GM12878 (cell line): ENCODE data around the gene INVS. TPM values are rescaled to one million over a fixed set of nuclear protein-coding genes. Genes with fewer than 3 reads are reported as not detected.

Experiments used
- ATAC-seq: fragments of 200-7000 bp; cut with Tn5 transposase; 3 replicates; pipeline ENCODE4 v1.9.1; 2020; ENCODE audit warnings: mild to moderate bottlenecking, moderate library complexity
- BruUV-seq: library from RNA; stranded (reverse); fragments of 400-500 nt; replicated peaks from 2 replicates; lab custom pipeline; 2021; lab: Mats Ljungman, UMichigan
- CTCF ChIA-PET: fragments of 300-600 bp; sonication (Branson Sonifier 250); formaldehyde crosslinking; extraction: SDS; loops from one replicate; lab custom pipeline; 2021; ENCODE audit warnings: inconsistent platforms; lab: Yijun Ruan, JAX
- POLR2A ChIA-PET: fragments of 350-600 bp; formaldehyde crosslinking; extraction: SDS; loops from one replicate; lab custom pipeline; 2021; ENCODE audit warnings: inconsistent platforms; lab: Charles Lee
- RAD21 ChIA-PET: fragments of 300-600 bp; sonication (Branson Sonifier 250); formaldehyde crosslinking; loops from one replicate; lab custom pipeline; 2023; ENCODE audit warnings: antibody characterized with exemption; ENCODE audit not compliant: unreplicated experiment; lab: Charles Lee
- SMC1A ChIA-PET: fragments of 300-600 bp; sonication (Branson Sonifier 250); formaldehyde crosslinking; loops from one replicate; lab custom pipeline; 2023; ENCODE audit not compliant: unreplicated experiment, uncharacterized antibody; lab: Charles Lee
- DNase-seq: peaks from one replicate; pipeline ENCODE4 v3.0.0-alpha.2; 2011; ENCODE audit warnings: low read depth, low spot score
- FAIRE-seq: peaks from 3 replicates; lab custom pipeline; 2011; peaks lifted over from hg19 to GRCh38; lab: Jason Lieb, UNC
- H2AFZ ChIP-seq: 2 replicates; pipeline ENCODE4 v1.6.0; 2011; ENCODE audit warnings: low read depth, low read length, control low read depth; ENCODE audit not compliant: control insufficient read depth
- H3K27ac ChIP-seq: 2 replicates; pipeline ENCODE4 v1.5.1; 2011; ENCODE audit warnings: control low read depth; ENCODE audit not compliant: control insufficient read depth, insufficient read depth
- H3K27me3 ChIP-seq, 2 experiments: replicated peaks in 1 of 2; 2 replicates each; pipeline versions ENCODE4 v1.6.0 to v1.6.1; 2011; ENCODE audit warnings: low read length in 1 of 2; ENCODE audit not compliant: control insufficient read depth in 2 of 2, insufficient read depth in 2 of 2
- H3K36me3 ChIP-seq, 2 experiments: 2 replicates each; pipeline ENCODE4 v1.5.1; 2011; ENCODE audit warnings: low read length in 1 of 2; ENCODE audit not compliant: control insufficient read depth in 2 of 2, insufficient read depth in 2 of 2
- H3K4me1 ChIP-seq: 2 replicates; pipeline ENCODE4 v1.6.1; 2011; ENCODE audit warnings: mild to moderate bottlenecking, low read length, moderate library complexity, mixed read lengths; ENCODE audit not compliant: control insufficient read depth, insufficient read depth
- H3K4me2 ChIP-seq: 2 replicates; pipeline ENCODE4 v1.6.0; 2011; ENCODE audit warnings: control low read depth; ENCODE audit not compliant: control insufficient read depth, insufficient read depth
- H3K4me3 ChIP-seq: fragments of 200-600 bp; sonication (generic); 2 replicates; pipeline ENCODE4 v1.5.1; 2016
- H3K79me2 ChIP-seq: 2 replicates; pipeline ENCODE4 v1.6.0; 2011; ENCODE audit warnings: low read length; ENCODE audit not compliant: control insufficient read depth, insufficient read depth
- H3K9ac ChIP-seq: 2 replicates; pipeline ENCODE4 v1.8.0; 2011; ENCODE audit warnings: low read length, control low read depth, mixed read lengths; ENCODE audit not compliant: control insufficient read depth, insufficient read depth
- H3K9me3 ChIP-seq: replicated peaks from 3 replicates; pipeline ENCODE4 v1.5.1; 2011; ENCODE audit warnings: mild to moderate bottlenecking, low read length; ENCODE audit not compliant: control insufficient read depth, insufficient read depth
- H4K20me1 ChIP-seq: 2 replicates; pipeline ENCODE4 v1.6.0; 2011; ENCODE audit not compliant: control insufficient read depth, insufficient read depth
- ASH2L ChIP-seq: fragments of 300-600, 200-600 bp; sonication (generic); IDR thresholded peaks from 2 replicates; pipeline ENCODE4 v1.6.1; 2017; ENCODE audit warnings: low read depth, mild to moderate bottlenecking, borderline replicate concordance
- ATF7 ChIP-seq: fragments of 450-650 bp; IDR thresholded peaks from 2 replicates; pipeline ENCODE4 v1.6.1; 2016; ENCODE audit warnings: low read depth, mild to moderate bottlenecking
- BCL3 ChIP-seq: IDR thresholded peaks from 2 replicates; pipeline ENCODE4 v1.6.1; 2011; ENCODE audit warnings: borderline replicate concordance, low read depth, mild to moderate bottlenecking, moderate library complexity, low read length; ENCODE audit not compliant: insufficient read depth, poor library complexity, severe bottlenecking
- HSF1 ChIP-seq: fragments of 150-350 bp; IDR thresholded peaks from 2 replicates; pipeline ENCODE4 v1.6.1; 2014; ENCODE audit warnings: mild to moderate bottlenecking, low read depth, low read length
- KLF5 ChIP-seq: fragments of 450-650 bp; IDR thresholded peaks from 2 replicates; pipeline ENCODE4 v1.6.1; 2014; ENCODE audit warnings: mild to moderate bottlenecking; ENCODE audit not compliant: partially characterized antibody
- MYC ChIP-seq: IDR thresholded peaks from 2 replicates; pipeline ENCODE4 v1.6.1; 2011; ENCODE audit warnings: mild to moderate bottlenecking, low read length, moderate library complexity, inconsistent platforms; ENCODE audit not compliant: insufficient read depth, insufficient replicate concordance, insufficient read length, severe bottlenecking
- NKRF ChIP-seq: fragments of 450-650 bp; conservative IDR thresholded peaks from 2 replicates; pipeline ENCODE4 v1.6.1; 2017; ENCODE audit warnings: mild to moderate bottlenecking, moderate library complexity
- NR2F1 ChIP-seq: fragments of 450-650 bp; conservative IDR thresholded peaks from 2 replicates; pipeline ENCODE4 v1.6.1; 2017; ENCODE audit warnings: mild to moderate bottlenecking
- RCOR1 ChIP-seq: conservative IDR thresholded peaks from 2 replicates; pipeline ENCODE4 v1.6.1; 2012; ENCODE audit warnings: low read depth, low read length, improper control_type of control experiment
- SRF ChIP-seq, 2 experiments: IDR thresholded peaks; 2 replicates each; pipeline ENCODE4 v1.6.1; 2011; ENCODE audit warnings: low read depth in 2 of 2, low read length in 2 of 2, mild to moderate bottlenecking in 1 of 2, moderate library complexity in 1 of 2
- ZZZ3 ChIP-seq: IDR thresholded peaks from 2 replicates; pipeline ENCODE4 v1.6.1; 2011; ENCODE audit warnings: low read depth; ENCODE audit not compliant: control insufficient read depth, insufficient read length
- WGBS: methylation state at CpG from one replicate; pipeline ENCODE4 v1.1.6; 2016; ENCODE audit warnings: low lambda C conversion rate; ENCODE audit not compliant: insufficient replicate concordance, insufficient coverage; ENCODE audit errors: missing lambda C conversion rate; 5-methylcytosine and 5-hydroxymethylcytosine counted together
- in situ Hi-C: fragments of 300-500 bp; cut with MboI; formaldehyde crosslinking; loops from 9 replicates; pipeline ENCODE4 v1.14.3; 2018; ENCODE audit warnings: mixed read lengths
- intact Hi-C: fragments of 100-400 bp; cut with micrococcal nuclease; formaldehyde crosslinking; loops from one replicate; pipeline ENCODE4 v1.14.2; 2022; ENCODE audit not compliant: unreplicated experiment
- polyA plus RNA-seq, 11 experiments: library from polyadenylated mRNA; depleted of rRNA in 4 of 11; unstranded in 6 of 11; stranded (reverse) in 5 of 11; fragments of >200 nt; fragmentation: Nextera tagmentation in 4 of 11; fragmentation: Illumina TruSeq in 1 of 11; extraction: Ambion mirVana in 4 of 11; extraction: Trizol in 1 of 11; gene quantifications; 1 replicate in 1 of 11; 2 replicates in 10 of 11; pipeline versions ENCODE4 v1.2.1 to v1.2.3, GENCODE V29; 2011 to 2016; ENCODE audit warnings: inconsistent platforms in 2 of 11, missing spikeins in 2 of 11, low read depth in 1 of 11
- total RNA-seq, 4 experiments: library from RNA; depleted of rRNA in 3 of 4; stranded (reverse); fragments of >200 nt in 3 of 4; fragmentation: Illumina TruSeq in 1 of 4; extraction: Trizol in 1 of 4; gene quantifications; 2 replicates each; pipeline versions ENCODE4 v1.2.1 to v1.2.3, GENCODE V29; 2013 to 2021

INVS gene
- total and polyA plus RNA-seq, 10 of the 15 experiments (the other 5 are each of a cell fraction or from before 2014, with no cell fraction given) = 0.93 to 20.8 (median 13.2) TPM

GRCh38 chr9:100108559-100108958 is 9.5 kb downstream of the INVS start:
- Histone ChIP-seq H3K4me3 (no peak overlapping the region), H3K4me1 (no peaks in the 10 kb centered on the region), H3K36me3 (peaks cover 0 to 2% of the 10 kb centered on the region in 2 experiments; a peak in 2 of 4 replicates), H3K27me3 (no peaks in the 10 kb centered on the region), H3K9me3 (no peaks in the 10 kb centered on the region), H3K4me2 (no peak overlapping the region), H4K20me1 (no peaks in the 10 kb centered on the region), H3K79me2 (no peaks in the 10 kb centered on the region; the same call in 1 of the 2 replicates)
- ChIA-PET RAD21 (no interaction called here), CTCF (no interaction called here)
- 100% methylated on average over 2 of the region's 2 CpGs for WGBS
- in situ Hi-C loops = no loop called here
- no peak for DNase-seq
- TF ChIP-seq SRF (IDR thresholded peaks at IDR 0.05; ENCODE audit: low read depth in 2 of 2, low read length in 2 of 2) (no peak), BCL3 (no peak), NKRF (no peak), ASH2L (no peak), RCOR1 (no peak), HSF1 (no peak), KLF5 (no peak), ZZZ3 (no peak), MYC (no peak), ATF7 (no peak), NR2F1 (no peak)
- TF ChIP-seq, all 136 proteins: peak for 0
- Histone ChIP-seq H3K9ac (no peak overlapping the region), H2AFZ (no peak overlapping the region), H3K27ac (no peak overlapping the region)
- ATAC-seq (peak; percentile 27), FAIRE-seq (no peak)
- POLR2A ChIA-PET = no interaction called here
- SMC1A ChIA-PET = interaction anchor here (0.9 kb wide), 1 partner anchor 23 kb away, joined by 3 read pairs; no protein-coding TSS in a partner anchor
- BruUV-seq = no TSS peak
- intact Hi-C loops = no loop called here
